GM23338 (cell line): ENCODE results near the gene LRRC4.

ENCODE experiments used
- POLR2AphosphoS5 ChIP-seq: IDR thresholded peaks from 2 replicates; pipeline ENCODE4 v1.6.1; 2016; ENCODE audit warnings: antibody characterized with exemption, low read depth
- TF ChIP-seq, protein P1 (sequence below), 2 experiments: fragments of 200-600 bp in 1 of 2; sonication (generic) in 1 of 2; conservative IDR thresholded peaks; 2 replicates each; pipeline versions ENCODE4 v1.5.1 to v1.6.1; 2016 to 2017; ENCODE audit warnings: antibody characterized with exemption in 2 of 2, low read depth in 2 of 2, mild to moderate bottlenecking in 2 of 2, moderate library complexity in 1 of 2

DNA sequence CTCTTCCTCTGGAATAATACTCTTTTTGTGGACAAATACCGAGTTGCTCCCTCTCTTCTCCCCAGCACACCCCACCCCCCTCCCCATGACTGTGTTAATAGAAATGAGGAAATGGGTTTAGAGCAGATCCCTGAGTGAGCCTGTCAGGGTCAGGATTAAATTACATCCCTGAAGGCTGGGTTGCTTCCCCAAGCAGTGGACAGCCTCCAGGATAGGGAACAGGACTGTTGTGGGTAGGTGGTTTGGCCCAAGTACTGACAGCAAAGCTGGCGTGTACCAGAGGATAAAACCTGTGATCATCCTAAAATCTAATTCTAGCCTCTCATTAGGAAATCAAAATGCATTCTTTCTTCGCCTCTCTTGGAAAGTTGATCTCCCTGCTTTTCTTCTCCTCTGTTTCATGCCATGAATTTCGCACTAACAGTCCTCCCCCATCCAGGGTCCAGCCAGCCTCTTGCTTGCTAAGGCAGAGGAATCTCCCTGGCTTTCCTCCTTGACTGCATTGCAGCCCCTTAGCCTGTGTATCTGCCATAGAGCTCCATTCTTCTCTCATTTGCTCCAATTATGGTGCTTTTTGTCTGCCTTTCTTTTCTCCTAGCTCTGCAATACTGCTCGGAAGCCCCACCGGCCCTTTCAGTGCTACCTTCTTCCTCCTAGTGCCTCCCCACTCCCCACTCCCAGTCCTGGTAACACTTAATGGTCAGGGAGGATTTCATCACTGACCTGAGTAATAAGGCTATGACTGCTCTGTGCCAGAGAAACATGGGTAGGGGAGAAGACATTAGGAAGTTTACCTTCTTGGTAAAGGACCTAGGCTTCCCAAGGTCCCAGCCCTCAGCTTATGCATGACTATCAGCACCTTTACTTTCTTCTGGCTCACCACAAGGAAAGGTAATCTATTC lies 8.4 kb downstream of the LRRC4 start:
- TF ChIP-seq POLR2AphosphoS5 = no peak
- TF ChIP-seq, protein P1, sequence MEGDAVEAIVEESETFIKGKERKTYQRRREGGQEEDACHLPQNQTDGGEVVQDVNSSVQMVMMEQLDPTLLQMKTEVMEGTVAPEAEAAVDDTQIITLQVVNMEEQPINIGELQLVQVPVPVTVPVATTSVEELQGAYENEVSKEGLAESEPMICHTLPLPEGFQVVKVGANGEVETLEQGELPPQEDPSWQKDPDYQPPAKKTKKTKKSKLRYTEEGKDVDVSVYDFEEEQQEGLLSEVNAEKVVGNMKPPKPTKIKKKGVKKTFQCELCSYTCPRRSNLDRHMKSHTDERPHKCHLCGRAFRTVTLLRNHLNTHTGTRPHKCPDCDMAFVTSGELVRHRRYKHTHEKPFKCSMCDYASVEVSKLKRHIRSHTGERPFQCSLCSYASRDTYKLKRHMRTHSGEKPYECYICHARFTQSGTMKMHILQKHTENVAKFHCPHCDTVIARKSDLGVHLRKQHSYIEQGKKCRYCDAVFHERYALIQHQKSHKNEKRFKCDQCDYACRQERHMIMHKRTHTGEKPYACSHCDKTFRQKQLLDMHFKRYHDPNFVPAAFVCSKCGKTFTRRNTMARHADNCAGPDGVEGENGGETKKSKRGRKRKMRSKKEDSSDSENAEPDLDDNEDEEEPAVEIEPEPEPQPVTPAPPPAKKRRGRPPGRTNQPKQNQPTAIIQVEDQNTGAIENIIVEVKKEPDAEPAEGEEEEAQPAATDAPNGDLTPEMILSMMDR (conservative IDR thresholded peaks at IDR 0.05; ENCODE audit: low read depth in 2 of 2) = no peak
